GOT3 (cell line): ENCODE results near the gene CEACAM3.
"Not testable (repeated sequence)": the region's sequence is repeated elsewhere in the genome, so short reads cannot be mapped to it uniquely, and the experiment has no call there.

Experiments used
- DNase-seq: peaks from one replicate; lab custom pipeline; 2025; ENCODE audit warnings: mixed read lengths; lab: John Stamatoyannopoulos, UW

The CEACAM3 gene

DNA sequence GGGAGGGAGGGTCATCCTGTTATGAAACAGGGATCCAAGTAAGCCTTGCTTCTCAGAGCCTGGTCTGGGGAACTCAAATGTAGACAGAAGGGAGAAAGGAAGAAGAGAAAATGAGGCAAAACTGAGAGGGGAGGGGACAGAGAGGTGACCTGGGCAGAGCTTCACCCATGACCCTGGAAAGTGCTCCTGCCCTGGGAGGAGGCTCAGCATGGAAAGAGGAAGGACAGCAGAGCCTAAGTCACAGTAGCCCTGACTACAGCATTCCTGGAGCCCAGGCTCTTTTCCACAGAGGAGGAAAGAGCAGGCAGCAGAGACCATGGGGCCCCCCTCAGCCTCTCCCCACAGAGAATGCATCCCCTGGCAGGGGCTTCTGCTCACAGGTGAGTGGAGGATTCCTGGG, at the start of gene CEACAM3:
TSS of gene CEACAM3 (plus strand) at position 226 of the 400 bp plus-strand sequence. CDS start at position 317, 91 bp downstream.
- DNase-seq: no peak

- DNase-seq: no peak
Measured at GRCh38 chr19:41746593-41747227, 49.7 kb upstream of the CEACAM3 start.

GRCh38 chr19:41748012-41748411, 48.4 kb upstream of the CEACAM3 start:
- no peak for DNase-seq

- not testable (repeated sequence) for DNase-seq
Measured at GRCh38 chr19:41750248-41751134, 45.9 kb upstream of the CEACAM3 start.

GRCh38 chr19:41753159-41753558, 43.2 kb upstream of the CEACAM3 start:
- DNase-seq: no peak

DNA sequence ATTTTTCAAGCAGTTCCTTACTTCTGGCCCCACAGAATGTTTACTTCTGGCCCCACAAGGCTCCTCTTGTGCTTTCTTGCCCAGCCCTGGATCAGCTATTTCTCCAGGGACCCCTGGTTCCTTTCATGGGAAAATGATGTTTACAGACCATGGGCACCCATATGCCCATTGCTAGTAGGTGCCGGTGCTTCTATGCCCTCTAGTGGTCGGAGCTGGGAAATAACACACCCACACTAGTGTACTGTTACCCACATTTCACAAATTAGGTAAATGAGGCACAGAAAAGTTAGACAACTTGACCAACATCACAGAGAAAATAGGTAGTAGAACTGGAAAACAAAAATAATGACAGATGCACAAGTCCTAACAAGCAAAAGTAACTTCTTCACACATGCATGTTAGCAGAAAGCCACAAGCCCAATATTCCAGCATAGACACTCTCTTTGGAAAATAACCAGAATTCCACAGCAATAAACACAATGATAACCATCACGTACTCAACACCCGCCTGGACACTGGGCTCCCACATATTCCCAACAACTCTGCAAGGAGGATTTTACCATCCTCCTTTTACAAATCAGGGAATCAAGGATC, 42.4 kb upstream of the CEACAM3 start:
- DNase-seq: no peak

GRCh38 chr19:41755328-41755913, 41.0 kb upstream of the CEACAM3 start, which contains the start of gene CEACAM6:
Gene CEACAM6 (plus strand): TSS chr19:41755530. CDS start chr19:41755639, 109 bp downstream.
- no peak for DNase-seq

- DNase-seq: no peak
Measured at GRCh38 chr19:41758846-41759245, 37.5 kb upstream of the CEACAM3 start.

GRCh38 chr19:41767115-41767514, 29.3 kb upstream of the CEACAM3 start:
- DNase-seq: no peak

- DNase-seq: not testable (repeated sequence)
Measured at GRCh38 chr19:41768105-41768504, 28.3 kb upstream of the CEACAM3 start.

DNA sequence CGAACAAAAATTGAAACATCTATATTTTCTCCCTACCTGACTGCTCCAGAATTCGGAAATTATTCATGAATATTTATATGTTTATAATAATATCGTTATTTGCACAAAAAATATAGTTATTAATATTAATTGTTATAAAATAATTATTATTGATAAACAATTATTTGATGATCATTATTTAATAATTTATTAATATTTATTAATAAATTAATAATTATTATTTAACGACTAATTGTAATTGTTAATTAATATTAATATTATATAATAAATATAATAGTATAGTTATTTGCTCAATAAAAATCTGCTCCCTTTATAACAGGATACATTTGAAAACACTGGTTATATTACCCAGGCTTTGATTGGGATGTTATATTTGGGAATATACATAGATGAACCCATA, 26.8 kb upstream of the CEACAM3 start:
- no peak for DNase-seq

DNA sequence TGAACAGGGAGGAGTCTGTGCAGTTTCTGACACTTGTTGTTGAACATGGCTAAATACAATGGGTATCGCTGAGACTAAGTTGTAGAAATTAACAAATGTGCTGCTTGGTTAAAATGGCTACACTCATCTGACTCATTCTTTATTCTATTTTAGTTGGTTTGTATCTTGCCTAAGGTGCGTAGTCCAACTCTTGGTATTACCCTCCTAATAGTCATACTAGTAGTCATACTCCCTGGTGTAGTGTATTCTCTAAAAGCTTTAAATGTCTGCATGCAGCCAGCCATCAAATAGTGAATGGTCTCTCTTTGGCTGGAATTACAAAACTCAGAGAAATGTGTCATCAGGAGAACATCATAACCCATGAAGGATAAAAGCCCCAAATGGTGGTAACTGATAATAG, 25.0 kb upstream of the CEACAM3 start:
- DNase-seq: no peak

DNA sequence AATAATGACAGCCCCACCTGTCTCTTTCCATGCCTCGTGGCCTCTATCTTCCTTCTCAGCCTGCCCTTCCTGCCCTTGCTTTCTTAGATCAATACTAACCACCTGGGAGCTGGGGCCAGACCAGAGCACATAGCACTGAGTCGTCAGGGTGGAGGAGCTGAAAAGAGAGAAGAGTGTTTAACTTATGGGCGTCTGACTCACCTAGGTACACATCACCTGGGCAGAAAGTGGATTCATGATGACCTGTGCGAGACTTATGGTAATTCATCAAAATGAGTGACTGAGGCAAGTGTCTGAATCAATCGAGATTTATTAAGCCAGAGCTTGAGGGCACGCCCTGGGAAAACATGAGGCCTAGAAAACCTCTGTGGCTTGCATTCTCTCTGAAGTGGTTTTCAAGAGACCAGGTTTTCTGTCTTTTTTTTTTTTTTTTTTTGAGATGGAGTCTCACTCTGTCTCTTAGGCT, 21.8 kb upstream of the CEACAM3 start:
- no peak for DNase-seq

- DNase-seq: no peak
Measured at GRCh38 chr19:41776700-41777099, 19.7 kb upstream of the CEACAM3 start.

GRCh38 chr19:41783612-41784011, 12.8 kb upstream of the CEACAM3 start:
- no peak for DNase-seq

- DNase-seq: no peak
Measured at GRCh38 chr19:41784312-41784711, 12.1 kb upstream of the CEACAM3 start.

DNA sequence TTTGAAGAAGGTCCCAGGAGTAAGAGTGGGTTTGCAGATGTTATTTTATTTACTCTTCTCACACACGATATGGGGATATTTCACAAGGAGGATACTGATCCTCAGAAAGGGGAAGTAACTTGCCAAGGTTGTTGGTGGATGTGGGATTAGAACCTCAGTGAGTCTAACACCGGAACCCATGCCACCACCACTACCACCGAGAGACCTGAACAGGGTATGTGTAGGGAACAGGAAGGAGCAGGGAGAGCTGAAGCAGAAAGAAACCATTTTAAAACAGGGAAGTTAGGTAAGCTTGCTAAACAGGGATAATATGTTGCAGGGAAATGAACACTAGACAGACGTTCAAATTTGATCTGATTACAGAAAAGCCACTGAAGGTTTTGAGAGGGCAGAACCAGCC, 11.6 kb upstream of the CEACAM3 start:
- DNase-seq: no peak

GRCh38 chr19:41785653-41786052, 10.7 kb upstream of the CEACAM3 start:
- no peak for DNase-seq

DNA sequence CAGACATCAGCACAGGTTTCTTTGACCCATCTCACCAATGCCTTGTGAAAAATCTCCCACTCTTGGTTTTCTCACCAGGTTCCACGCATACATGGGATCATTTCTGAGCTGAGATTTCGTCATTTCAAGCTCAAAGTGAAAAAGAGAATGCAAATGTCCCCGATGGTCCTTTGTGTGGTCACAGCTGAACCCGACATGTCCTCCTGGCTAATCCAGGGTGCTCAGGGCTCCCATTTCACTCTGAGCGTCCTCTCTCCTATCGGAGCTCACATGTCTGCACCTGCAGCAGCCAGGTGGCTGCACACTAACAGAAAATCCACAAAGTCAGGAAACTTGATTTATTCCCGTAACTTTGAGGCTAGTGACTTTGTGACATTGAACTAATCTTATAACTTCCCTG, 9.3 kb upstream of the CEACAM3 start:
- no peak for DNase-seq

DNA sequence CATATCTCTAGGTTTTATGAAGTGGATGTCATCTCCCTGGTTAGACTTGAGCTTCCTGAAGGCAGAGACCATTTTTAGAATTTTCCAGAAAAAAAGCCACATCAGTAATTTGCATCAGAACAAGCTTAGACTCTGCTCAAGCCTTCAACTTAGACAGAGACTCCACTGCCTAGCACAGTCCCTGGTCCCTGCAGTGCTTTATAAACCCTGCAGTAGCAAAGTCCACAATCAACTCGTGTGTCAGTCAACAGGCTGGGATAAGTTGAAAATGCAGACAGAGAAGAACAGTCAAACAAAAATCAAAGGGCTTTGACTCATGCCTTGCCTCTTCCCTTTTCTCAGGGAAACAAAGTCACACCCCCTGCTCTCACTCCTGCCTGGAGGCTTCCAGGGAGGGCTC, 7.9 kb upstream of the CEACAM3 start:
- not testable (repeated sequence) for DNase-seq

GRCh38 chr19:41789053-41789452, 7.3 kb upstream of the CEACAM3 start:
- DNase-seq: not testable (repeated sequence)
